Testis (tissue), 3 donors: ENCODE data around the gene VRTN. TPM values are rescaled to one million over a fixed set of nuclear protein-coding genes. Genes with fewer than 3 reads are reported as not detected.

Source experiments
- DNase-seq: peaks from one replicate; pipeline ENCODE4 v3.0.0-alpha.2; 2019
- H3K27ac ChIP-seq, 2 donors: fragments of 200-600 bp; sonication (generic); one replicate each; pipeline ENCODE4 v1.5.1; 2019
- H3K27me3 ChIP-seq: fragments of 200-600 bp; sonication (generic); one replicate; pipeline ENCODE4 v1.5.1; 2019
- H3K36me3 ChIP-seq: fragments of 200-600 bp; sonication (generic); one replicate; pipeline ENCODE4 v1.5.1; 2017; ENCODE audit warnings: low read depth; ENCODE audit errors: missing control alignments
- H3K4me1 ChIP-seq: fragments of 200-600 bp; sonication (generic); one replicate; pipeline ENCODE4 v1.5.1; 2019
- H3K4me3 ChIP-seq, 2 donors: fragments of 200-600 bp; sonication (generic); one replicate each; pipeline ENCODE4 v1.5.1; 2017 to 2019
- H3K9me3 ChIP-seq: fragments of 200-600 bp; sonication (generic); one replicate; pipeline ENCODE4 v1.5.1; 2017
- POLR2A ChIP-seq: fragments of 450-650 bp; IDR thresholded peaks from one replicate; pipeline ENCODE4 v1.6.1; 2017; ENCODE audit warnings: antibody characterized with exemption, mild to moderate bottlenecking, moderate library complexity
- WGBS, 2 donors: methylation state at CpG; one replicate each; pipeline ENCODE4 v1.1.5; 2018; 5-methylcytosine and 5-hydroxymethylcytosine counted together
- intact Hi-C: fragments of 100-400 bp; cut with DNase I; formaldehyde crosslinking; loops from one replicate; pipeline ENCODE4 v1.15.1; 2023; ENCODE audit warnings: low total_unique reads
- polyA plus RNA-seq: library from polyadenylated mRNA; stranded (reverse); fragments of 350-450 nt; fragmentation: Illumina TruSeq; extraction: RNeasy Lipid Tissue Mini Kit (QIAGEN cat#74804); gene quantifications from one replicate; pipeline ENCODE4 v1.2.3, GENCODE V29; 2014; ENCODE audit warnings: low read depth, low replicate concordance; ENCODE audit not compliant: insufficient read depth
- total RNA-seq, 2 donors: library from RNA; depleted of rRNA; stranded (reverse); fragments of >200 nt; gene quantifications; one replicate each; pipeline ENCODE4 v1.2.3, GENCODE V29; 2016
- TF ChIP-seq, protein P1 (sequence below), 3 experiments: fragments of 450-650 bp in 2 of 3; fragments of 200-600 bp in 1 of 3; sonication (generic) in 1 of 3; IDR thresholded peaks; one replicate each; pipeline ENCODE4 v1.5.1; 2016 to 2019; ENCODE audit warnings: antibody characterized with exemption in 3 of 3, mild to moderate bottlenecking in 2 of 3, moderate library complexity in 1 of 3

VRTN gene
- total and polyA plus RNA-seq, 3 donors from 2014 or later, result 0.47 to 3.5 (median 1.6) TPM

GRCh38 chr14:74348735-74349463 lies 628 bp downstream of the VRTN start:
- H3K27me3 ChIP-seq, result no peaks in the 10 kb centered on the region
- H3K36me3 ChIP-seq, result no peaks in the 10 kb centered on the region
- 63 to 64% methylated on average over 12 to 17 of the region's 17 CpGs for WGBS, 2 donors
- intact Hi-C loops, result no loop called here
- no peak for DNase-seq
- H3K9me3 ChIP-seq, result no peaks in the 10 kb centered on the region
- H3K4me3 ChIP-seq, result no peak overlapping the region
- no peak overlapping the region for H3K27ac ChIP-seq
- H3K4me1 ChIP-seq, result no peaks in the 10 kb centered on the region
- TF ChIP-seq, protein P1, sequence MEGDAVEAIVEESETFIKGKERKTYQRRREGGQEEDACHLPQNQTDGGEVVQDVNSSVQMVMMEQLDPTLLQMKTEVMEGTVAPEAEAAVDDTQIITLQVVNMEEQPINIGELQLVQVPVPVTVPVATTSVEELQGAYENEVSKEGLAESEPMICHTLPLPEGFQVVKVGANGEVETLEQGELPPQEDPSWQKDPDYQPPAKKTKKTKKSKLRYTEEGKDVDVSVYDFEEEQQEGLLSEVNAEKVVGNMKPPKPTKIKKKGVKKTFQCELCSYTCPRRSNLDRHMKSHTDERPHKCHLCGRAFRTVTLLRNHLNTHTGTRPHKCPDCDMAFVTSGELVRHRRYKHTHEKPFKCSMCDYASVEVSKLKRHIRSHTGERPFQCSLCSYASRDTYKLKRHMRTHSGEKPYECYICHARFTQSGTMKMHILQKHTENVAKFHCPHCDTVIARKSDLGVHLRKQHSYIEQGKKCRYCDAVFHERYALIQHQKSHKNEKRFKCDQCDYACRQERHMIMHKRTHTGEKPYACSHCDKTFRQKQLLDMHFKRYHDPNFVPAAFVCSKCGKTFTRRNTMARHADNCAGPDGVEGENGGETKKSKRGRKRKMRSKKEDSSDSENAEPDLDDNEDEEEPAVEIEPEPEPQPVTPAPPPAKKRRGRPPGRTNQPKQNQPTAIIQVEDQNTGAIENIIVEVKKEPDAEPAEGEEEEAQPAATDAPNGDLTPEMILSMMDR (IDR thresholded peaks at IDR 0.05), result no peak
- TF ChIP-seq POLR2A, result no peak

- no peak overlapping the region for H3K4me3 ChIP-seq
- no peak for DNase-seq
- WGBS, 2 donors, result 59 to 72% methylated on average over 4 of the region's 4 CpGs
- no peaks in the 10 kb centered on the region for H3K36me3 ChIP-seq
- no peaks in the 10 kb centered on the region for H3K27me3 ChIP-seq
- TF ChIP-seq POLR2A, result no peak
- TF ChIP-seq, protein P1 (IDR thresholded peaks at IDR 0.05), result no peak
- H3K27ac ChIP-seq, result no peak overlapping the region
- H3K4me1 ChIP-seq, result no peaks in the 10 kb centered on the region
- H3K9me3 ChIP-seq, result no peaks in the 10 kb centered on the region
- intact Hi-C loops, result no loop called here
Observed at GRCh38 chr14:74349757-74350156, 1.5 kb downstream of the VRTN start.

DNA sequence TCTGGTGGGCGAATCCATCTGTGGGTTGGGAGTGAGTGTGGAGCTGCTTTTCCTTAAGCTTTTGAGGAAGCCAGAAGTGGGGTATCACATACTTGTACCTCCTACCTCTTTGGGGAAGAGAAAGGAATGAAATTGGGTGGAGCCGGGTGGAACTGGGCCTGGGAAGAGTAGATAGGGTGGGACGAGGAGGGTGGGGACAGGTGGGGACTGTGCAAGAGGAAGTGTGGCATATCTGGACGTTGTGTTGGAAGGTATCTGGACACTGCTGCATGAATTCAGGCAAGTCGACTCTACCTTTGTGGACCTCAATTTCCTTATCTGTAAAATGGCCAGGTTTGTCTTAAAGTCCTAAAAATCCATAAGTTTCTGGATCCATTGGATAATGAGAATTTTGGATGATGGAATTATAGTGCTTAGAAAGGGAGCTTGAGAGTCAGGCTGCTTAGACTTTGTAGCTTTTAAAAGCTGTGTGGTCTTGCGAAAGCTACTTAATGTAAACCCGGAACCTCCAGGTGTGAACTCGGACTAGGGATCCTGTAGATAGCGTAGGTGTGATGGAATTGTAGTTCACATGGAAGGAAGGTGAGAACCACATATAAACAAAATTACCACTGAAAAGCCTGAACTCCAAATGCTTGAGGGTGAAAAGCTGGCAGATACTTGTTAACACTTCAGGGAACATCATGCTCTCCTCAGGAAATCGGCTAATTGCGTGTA lies 2.1 kb downstream of the VRTN start:
- intact Hi-C loops, result no loop called here
- H3K9me3 ChIP-seq, result no peaks in the 10 kb centered on the region
- no peaks in the 10 kb centered on the region for H3K4me1 ChIP-seq
- TF ChIP-seq POLR2A, result no peak
- TF ChIP-seq, protein P1 (IDR thresholded peaks at IDR 0.05), result no peak
- H3K27me3 ChIP-seq, result no peaks in the 10 kb centered on the region
- H3K36me3 ChIP-seq, result no peaks in the 10 kb centered on the region
- H3K27ac ChIP-seq, result no peak overlapping the region
- WGBS, 2 donors, result 49 to 57% methylated on average over 11 of the region's 11 CpGs
- H3K4me3 ChIP-seq, result no peak overlapping the region
- no peak for DNase-seq

DNA sequence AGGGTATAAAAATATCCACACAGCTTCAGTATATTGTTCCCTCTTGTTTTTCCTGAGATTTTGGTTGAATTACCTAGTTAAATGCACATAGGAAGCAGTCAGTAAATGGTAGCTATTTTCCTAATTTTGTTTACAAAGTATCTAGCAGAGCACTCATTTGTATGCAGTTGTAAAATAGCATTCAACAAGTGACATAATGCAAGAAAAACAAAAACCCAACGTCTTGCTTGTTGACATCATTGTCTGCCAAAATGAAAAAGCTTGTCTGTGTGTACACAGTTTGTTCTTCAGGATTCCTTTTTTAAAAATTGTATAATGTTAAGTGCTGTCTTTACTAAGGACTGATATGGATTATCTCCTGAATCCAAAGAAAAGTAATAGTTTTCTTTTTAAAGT lies 2.7 kb downstream of the VRTN start:
- TF ChIP-seq, protein P1 (IDR thresholded peaks at IDR 0.05), result no peak
- TF ChIP-seq POLR2A, result no peak
- intact Hi-C loops, result no loop called here
- 3 to 6% methylated on average over 1 of the region's 1 CpG for WGBS, 2 donors
- no peaks in the 10 kb centered on the region for H3K36me3 ChIP-seq
- H3K4me3 ChIP-seq, result no peak overlapping the region
- no peak overlapping the region for H3K27ac ChIP-seq
- H3K4me1 ChIP-seq, result no peaks in the 10 kb centered on the region
- DNase-seq, result no peak
- no peaks in the 10 kb centered on the region for H3K9me3 ChIP-seq
- H3K27me3 ChIP-seq, result no peaks in the 10 kb centered on the region
